Measurements from ENCODE around the gene CATSPER4.

DNA sequence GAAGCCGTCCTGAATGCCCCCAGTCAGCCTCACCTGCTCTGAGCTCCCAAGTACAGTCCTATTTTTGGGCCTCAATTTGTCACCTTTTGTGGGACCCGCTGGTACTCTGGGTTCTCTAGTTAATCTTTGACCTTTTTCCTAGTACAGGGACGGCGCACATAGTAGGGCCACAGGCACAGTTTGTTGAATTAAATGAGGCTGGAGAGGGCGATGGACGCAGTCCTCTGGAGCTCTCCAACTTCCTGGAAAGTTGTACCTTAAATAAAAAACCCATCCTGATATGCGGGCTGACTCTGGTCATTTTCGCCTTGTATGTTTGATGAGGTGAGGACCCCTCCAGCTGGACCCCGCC lies 26.7 kb upstream of the CATSPER4 start:
- TF ChIP-seq POLR2A (IDR thresholded peaks at IDR 0.05) = no peak
- no peak for TF ChIP-seq CTCF (IDR thresholded peaks at IDR 0.05)

Data from lower leg skin (tissue), 3 donors.